Nephron progenitor cell (in vitro differentiated cells): Measurements from ENCODE around the gene PRRT1B.

Experiments used
- DNase-seq: peaks from one replicate; pipeline ENCODE4 v3.0.0; 2021
- H3K27ac Mint-ChIP-seq: 2 replicates; pipeline ENCODE4 v1.8.0; 2021; ENCODE audit warnings: mild to moderate bottlenecking, moderate library complexity, mixed read lengths
- H3K27me3 Mint-ChIP-seq: 2 replicates; pipeline ENCODE4 v1.8.0; 2021; ENCODE audit warnings: mild to moderate bottlenecking, low read depth, mixed read lengths; ENCODE audit not compliant: poor library complexity
- H3K36me3 Mint-ChIP-seq: 2 replicates; pipeline ENCODE4 v1.8.0; 2021; ENCODE audit warnings: low read depth, mixed read lengths
- H3K4me1 Mint-ChIP-seq: 2 replicates; pipeline ENCODE4 v1.8.0; 2021; ENCODE audit warnings: mixed read lengths
- H3K4me3 Mint-ChIP-seq: 2 replicates; pipeline ENCODE4 v1.8.0; 2021; ENCODE audit warnings: mild to moderate bottlenecking, moderate library complexity, mixed read lengths
- H3K9me3 Mint-ChIP-seq: 2 replicates; pipeline ENCODE4 v1.8.0; 2021; ENCODE audit warnings: mild to moderate bottlenecking, moderate library complexity, mixed read lengths
- TF ChIP-seq, protein P1 (sequence below): fragments of 200-600 bp; sonication (generic); IDR thresholded peaks from 2 replicates; pipeline ENCODE4 v1.5.0; 2021; ENCODE audit warnings: antibody characterized with exemption

PRRT1B gene

DNA sequence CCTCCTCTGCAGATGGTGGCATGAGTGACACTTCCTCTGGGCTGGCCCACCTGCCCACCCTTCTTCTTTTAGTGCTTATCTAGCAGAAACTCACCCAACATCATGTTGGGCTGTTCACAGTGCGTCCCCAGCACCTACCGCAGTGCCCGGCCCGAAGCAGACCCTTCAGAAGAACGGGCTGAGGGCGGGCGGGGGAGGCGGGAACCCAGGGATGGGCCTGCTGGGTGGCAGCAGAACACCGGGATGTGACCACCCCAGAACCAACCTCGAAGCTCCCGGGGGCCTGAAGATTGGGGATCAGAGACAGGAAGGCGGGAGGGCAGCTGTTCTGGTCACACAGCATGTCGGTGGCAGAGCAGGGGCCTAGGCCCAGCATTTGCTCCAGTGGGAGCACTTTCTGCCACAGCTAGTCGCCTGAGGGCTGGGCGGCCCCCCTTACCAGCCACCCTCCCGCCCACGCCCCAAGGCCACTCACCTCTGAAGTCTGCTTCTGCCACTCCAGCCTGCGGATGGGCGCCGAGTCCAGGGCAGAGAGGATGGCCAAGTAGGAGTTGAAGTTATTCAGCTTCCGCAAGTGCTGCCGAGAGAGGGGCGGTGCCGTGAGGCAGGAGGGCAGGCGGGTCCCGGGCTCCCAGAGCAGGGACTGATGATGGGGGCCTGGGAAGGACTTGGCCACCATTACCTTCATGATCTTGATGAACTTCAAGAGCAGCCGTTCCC is 38.7 kb downstream of the PRRT1B start:
- Mint-ChIP-seq H3K9me3 (peaks cover 7% of the 10 kb centered on the region), H3K27ac (no peak overlapping the region), H3K27me3 (peaks cover 2% of the 10 kb centered on the region), H3K4me3 (no peak overlapping the region), H3K36me3 (peaks cover 48% of the 10 kb centered on the region), H3K4me1 (peaks cover 25% of the 10 kb centered on the region)
- TF ChIP-seq, protein P1, sequence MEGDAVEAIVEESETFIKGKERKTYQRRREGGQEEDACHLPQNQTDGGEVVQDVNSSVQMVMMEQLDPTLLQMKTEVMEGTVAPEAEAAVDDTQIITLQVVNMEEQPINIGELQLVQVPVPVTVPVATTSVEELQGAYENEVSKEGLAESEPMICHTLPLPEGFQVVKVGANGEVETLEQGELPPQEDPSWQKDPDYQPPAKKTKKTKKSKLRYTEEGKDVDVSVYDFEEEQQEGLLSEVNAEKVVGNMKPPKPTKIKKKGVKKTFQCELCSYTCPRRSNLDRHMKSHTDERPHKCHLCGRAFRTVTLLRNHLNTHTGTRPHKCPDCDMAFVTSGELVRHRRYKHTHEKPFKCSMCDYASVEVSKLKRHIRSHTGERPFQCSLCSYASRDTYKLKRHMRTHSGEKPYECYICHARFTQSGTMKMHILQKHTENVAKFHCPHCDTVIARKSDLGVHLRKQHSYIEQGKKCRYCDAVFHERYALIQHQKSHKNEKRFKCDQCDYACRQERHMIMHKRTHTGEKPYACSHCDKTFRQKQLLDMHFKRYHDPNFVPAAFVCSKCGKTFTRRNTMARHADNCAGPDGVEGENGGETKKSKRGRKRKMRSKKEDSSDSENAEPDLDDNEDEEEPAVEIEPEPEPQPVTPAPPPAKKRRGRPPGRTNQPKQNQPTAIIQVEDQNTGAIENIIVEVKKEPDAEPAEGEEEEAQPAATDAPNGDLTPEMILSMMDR: no peak
- DNase-seq: no peak

DNA sequence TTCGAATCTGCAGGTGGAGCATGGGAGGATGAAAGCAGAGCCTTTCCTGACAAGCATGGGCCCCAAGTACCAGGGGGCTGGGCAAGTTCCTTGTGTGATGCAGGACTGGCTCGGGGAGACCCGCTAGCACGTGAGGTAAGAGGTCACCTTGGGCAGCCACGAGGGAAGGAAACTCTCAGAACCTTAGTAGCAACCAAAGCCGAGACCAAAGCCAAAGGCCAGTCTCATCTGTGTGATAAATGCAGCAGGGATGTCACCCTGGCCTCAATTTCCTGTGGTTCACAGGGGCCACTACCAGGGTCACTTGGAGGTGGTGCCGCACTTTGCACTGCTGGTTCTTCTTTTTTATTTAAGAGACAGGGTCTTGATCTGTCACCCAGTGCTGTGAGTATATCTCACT is 39.5 kb downstream of the PRRT1B start:
- Mint-ChIP-seq H3K27ac (no peak overlapping the region), H3K27me3 (peaks cover 2% of the 10 kb centered on the region), H3K9me3 (peaks cover 7% of the 10 kb centered on the region), H3K36me3 (peaks cover 43% of the 10 kb centered on the region), H3K4me3 (no peak overlapping the region), H3K4me1 (peaks cover 18% of the 10 kb centered on the region)
- TF ChIP-seq, protein P1: no peak
- no peak for DNase-seq

DNA sequence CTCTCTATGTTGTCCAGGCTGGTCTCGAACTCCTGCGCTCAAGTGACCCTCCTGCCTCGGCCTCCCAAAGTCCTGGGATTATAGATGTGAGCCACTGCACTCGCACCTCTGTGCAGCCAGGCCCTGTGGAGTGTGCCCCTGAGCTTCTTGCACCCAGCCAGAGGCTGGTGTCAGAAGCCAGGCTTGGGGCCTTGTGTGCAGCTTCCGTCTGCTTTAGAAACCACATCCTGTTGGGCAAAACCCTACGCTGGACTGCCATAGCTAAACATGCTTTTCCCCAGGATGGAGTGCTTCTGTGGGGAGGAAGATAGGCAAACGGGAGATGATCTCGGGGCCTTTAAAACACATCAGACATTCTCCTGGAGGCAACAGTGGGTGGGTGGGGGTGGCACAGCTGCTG is 40.1 kb downstream of the PRRT1B start:
- no peak for DNase-seq
- TF ChIP-seq, protein P1: no peak
- Mint-ChIP-seq H3K9me3 (peaks cover 7% of the 10 kb centered on the region), H3K4me1 (peaks cover 18% of the 10 kb centered on the region), H3K4me3 (no peak overlapping the region), H3K27ac (peak overlapping the region; percentile 42), H3K36me3 (peaks cover 42% of the 10 kb centered on the region), H3K27me3 (peaks cover 2% of the 10 kb centered on the region)

DNA sequence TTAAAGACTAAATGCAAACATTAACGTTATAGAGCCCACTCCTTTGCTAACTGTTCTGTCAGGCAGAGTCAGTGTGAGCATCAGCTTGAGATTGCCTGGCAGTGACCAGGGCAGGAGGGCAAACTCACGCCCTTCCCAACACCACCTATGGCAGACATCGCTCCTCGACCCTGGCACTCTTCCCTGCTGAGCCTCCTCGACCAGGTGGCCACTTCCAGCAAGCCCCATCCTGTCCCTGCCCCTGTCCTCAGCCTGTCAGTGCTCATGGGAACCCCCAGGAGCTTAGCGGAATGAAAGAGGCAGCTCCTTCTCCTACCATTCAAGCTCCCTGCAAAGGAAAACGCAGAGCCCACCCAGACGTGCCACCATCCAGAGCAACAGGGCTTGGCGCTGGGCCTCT is 42.0 kb downstream of the PRRT1B start:
- peak overlapping the region; percentile 32 for H3K27ac Mint-ChIP-seq
- DNase-seq: no peak
- H3K4me3 Mint-ChIP-seq: no peak overlapping the region
- no peaks in the 10 kb centered on the region for H3K27me3 Mint-ChIP-seq
- H3K9me3 Mint-ChIP-seq: peaks cover 7% of the 10 kb centered on the region
- H3K36me3 Mint-ChIP-seq: peaks cover 39% of the 10 kb centered on the region
- TF ChIP-seq, protein P1: no peak
- peaks cover 10% of the 10 kb centered on the region for H3K4me1 Mint-ChIP-seq

DNA sequence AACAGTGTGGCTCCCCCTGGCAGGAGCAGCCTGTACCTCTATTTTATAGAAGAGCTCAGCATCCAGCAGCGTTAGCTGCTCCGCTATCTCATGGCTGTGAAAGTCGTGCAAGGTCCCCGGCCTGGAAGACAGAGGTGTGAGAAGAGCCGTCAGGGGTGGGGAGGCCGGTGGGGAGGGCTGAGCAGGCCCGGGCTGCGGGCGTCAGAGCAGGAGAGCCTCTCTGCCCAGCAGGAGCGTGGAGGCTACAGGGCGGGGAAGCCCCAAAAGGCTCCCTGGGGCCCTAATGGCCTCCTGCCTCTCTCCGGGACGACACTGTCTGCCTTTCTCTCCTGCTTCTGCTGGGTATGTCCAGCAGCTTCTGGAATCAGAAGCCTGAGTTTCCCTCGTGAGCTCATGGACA is 42.6 kb downstream of the PRRT1B start:
- Mint-ChIP-seq H3K27ac (no peak overlapping the region), H3K4me1 (peaks cover 10% of the 10 kb centered on the region), H3K27me3 (no peaks in the 10 kb centered on the region), H3K4me3 (no peak overlapping the region), H3K36me3 (peaks cover 39% of the 10 kb centered on the region), H3K9me3 (peaks cover 7% of the 10 kb centered on the region)
- TF ChIP-seq, protein P1: no peak
- no peak for DNase-seq

DNA sequence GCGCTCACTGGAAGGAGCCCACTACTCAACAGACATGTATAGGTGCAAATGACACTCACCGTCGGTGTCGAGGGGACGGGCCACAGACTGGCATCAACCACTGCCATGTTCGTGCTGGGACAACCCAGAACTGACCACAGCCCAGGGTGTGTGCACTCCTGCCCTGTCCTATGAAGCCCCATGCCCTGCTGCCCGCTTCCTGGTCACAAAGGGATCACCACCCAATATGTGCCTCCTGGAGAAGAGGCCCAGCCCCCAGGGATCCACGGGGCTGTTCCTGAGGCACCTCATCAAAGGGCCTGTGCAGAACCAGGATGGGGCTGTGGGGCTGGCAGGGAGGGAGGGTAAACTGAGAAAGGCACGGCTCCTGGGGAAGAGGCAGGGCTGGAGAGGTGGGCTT is 43.1 kb downstream of the PRRT1B start:
- Mint-ChIP-seq H3K9me3 (peaks cover 7% of the 10 kb centered on the region), H3K27ac (no peak overlapping the region), H3K36me3 (peaks cover 35% of the 10 kb centered on the region), H3K4me1 (peaks cover 5% of the 10 kb centered on the region), H3K4me3 (no peak overlapping the region), H3K27me3 (no peaks in the 10 kb centered on the region)
- no peak for DNase-seq
- TF ChIP-seq, protein P1: no peak
